Measurements from ENCODE around the gene SPAG16.
"Not testable (repeated sequence)": the region's sequence is repeated elsewhere in the genome, so short reads cannot be mapped to it uniquely, and the experiment has no call there.

GRCh38 chr2:213701365-213701764 lies 417.1 kb downstream of the SPAG16 start:
- TF ChIP-seq CTCF (IDR thresholded peaks at IDR 0.05); EZH2 (IDR thresholded peaks at IDR 0.05; ENCODE audit: borderline replicate concordance, insufficient read depth, low read depth, low read length, poor library complexity, severe bottlenecking): not testable (repeated sequence)

Data from B cell (primary cell).